Fibroblast of pulmonary artery (primary cell): ENCODE data around the gene ZNF544.

Source experiments
- DNase-seq: peaks from one replicate; pipeline ENCODE4 v3.0.0-alpha.2; 2010; ENCODE audit warnings: low read depth
- H3K4me3 ChIP-seq: replicated peaks from 2 replicates; pipeline ENCODE4 v1.5.1; 2011; ENCODE audit warnings: low read depth, mild to moderate bottlenecking, control low read depth, low read length, moderate library complexity
- CTCF ChIP-seq: IDR thresholded peaks from 2 replicates; pipeline ENCODE4 v1.5.1; 2011; ENCODE audit warnings: mild to moderate bottlenecking, control low read depth, low read length, inconsistent platforms; ENCODE audit errors: missing control alignments

Gene ZNF544

GRCh38 chr19:58217607-58218391 lies 10.9 kb upstream of the ZNF544 start:
- TF ChIP-seq CTCF = no peak
- no peak for DNase-seq
- H3K4me3 ChIP-seq = no peak overlapping the region

- TF ChIP-seq CTCF = peak; percentile 15
- DNase-seq = peak; percentile 34
- H3K4me3 ChIP-seq = no peak overlapping the region
Measured at GRCh38 chr19:58218899-58219298, 9.8 kb upstream of the ZNF544 start.

GRCh38 chr19:58227964-58228584 lies 640 bp upstream of the ZNF544 start:
- no peak for DNase-seq
- TF ChIP-seq CTCF = no peak
- H3K4me3 ChIP-seq = peak overlapping the region; percentile 86

- TF ChIP-seq CTCF = peak; percentile 40
- peak; percentile 37 for DNase-seq
- H3K4me3 ChIP-seq = peak overlapping the region; percentile 86
Measured at GRCh38 chr19:58229255-58229639, 533 bp downstream of the ZNF544 start.

GRCh38 chr19:58237324-58237723 lies 8.6 kb downstream of the ZNF544 start:
- no peak overlapping the region for H3K4me3 ChIP-seq
- no peak for DNase-seq
- no peak for TF ChIP-seq CTCF

GRCh38 chr19:58243351-58243750 lies 14.6 kb downstream of the ZNF544 start:
- H3K4me3 ChIP-seq = no peak overlapping the region
- no peak for TF ChIP-seq CTCF

More at GRCh38 chr19:58243351-58243750, 14.6 kb downstream of the ZNF544 start:
- no peak for DNase-seq
